ENCODE results near the gene ZKSCAN4.

- TF ChIP-seq GATA2 (IDR thresholded peaks at IDR 0.05; ENCODE audit: low read depth, low read length), result no peak
- TF ChIP-seq GATA3 (IDR thresholded peaks at IDR 0.05; ENCODE audit: low read depth, low read length), result no peak
These were observed 3.2 kb downstream of the ZKSCAN4 start for GRCh38 chr6:28248916-28249315.

Data from SH-SY5Y (cell line).